ENCODE results near the gene TMEM158.
A peak's percentile ranks its signal among the peaks of the same experiment; 100 is the strongest.

TMEM158 gene

DNA sequence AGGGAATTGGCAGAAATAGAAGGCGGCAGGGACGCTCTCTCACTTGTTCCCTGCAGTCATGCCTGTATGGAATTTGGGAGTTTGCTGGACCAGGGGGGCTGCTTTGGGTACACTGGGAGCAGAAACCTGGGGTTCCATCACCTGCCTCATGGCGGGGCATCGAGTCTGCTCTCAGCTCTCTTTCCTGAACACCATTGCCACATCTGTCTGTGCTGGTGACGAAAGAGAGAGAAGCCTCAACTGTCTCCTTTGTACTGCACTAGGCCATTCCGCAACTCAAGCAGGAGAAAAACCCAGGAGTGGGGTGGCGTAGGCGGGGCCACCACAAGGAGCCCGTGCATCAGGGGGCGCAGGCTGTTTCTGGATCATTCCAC lies 14.0 kb downstream of the TMEM158 start:
- H3K27me3 Mint-ChIP-seq (ENCODE audit: low read depth) = peaks cover 13% of the 10 kb centered on the region
- H3K4me3 Mint-ChIP-seq = no peak overlapping the region
- TF ChIP-seq, protein P1, sequence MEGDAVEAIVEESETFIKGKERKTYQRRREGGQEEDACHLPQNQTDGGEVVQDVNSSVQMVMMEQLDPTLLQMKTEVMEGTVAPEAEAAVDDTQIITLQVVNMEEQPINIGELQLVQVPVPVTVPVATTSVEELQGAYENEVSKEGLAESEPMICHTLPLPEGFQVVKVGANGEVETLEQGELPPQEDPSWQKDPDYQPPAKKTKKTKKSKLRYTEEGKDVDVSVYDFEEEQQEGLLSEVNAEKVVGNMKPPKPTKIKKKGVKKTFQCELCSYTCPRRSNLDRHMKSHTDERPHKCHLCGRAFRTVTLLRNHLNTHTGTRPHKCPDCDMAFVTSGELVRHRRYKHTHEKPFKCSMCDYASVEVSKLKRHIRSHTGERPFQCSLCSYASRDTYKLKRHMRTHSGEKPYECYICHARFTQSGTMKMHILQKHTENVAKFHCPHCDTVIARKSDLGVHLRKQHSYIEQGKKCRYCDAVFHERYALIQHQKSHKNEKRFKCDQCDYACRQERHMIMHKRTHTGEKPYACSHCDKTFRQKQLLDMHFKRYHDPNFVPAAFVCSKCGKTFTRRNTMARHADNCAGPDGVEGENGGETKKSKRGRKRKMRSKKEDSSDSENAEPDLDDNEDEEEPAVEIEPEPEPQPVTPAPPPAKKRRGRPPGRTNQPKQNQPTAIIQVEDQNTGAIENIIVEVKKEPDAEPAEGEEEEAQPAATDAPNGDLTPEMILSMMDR (IDR thresholded peaks at IDR 0.05; ENCODE audit: unreplicated experiment in 3 of 3) = no peak
- peak overlapping the region in 2 of 3 experiments; percentile 4 to 46 for H3K27ac Mint-ChIP-seq
- H3K9me3 Mint-ChIP-seq = no peaks in the 10 kb centered on the region
- peaks cover 32% of the 10 kb centered on the region for H3K4me1 Mint-ChIP-seq
- no peaks in the 10 kb centered on the region for H3K36me3 Mint-ChIP-seq (ENCODE audit: low read depth)

DNA sequence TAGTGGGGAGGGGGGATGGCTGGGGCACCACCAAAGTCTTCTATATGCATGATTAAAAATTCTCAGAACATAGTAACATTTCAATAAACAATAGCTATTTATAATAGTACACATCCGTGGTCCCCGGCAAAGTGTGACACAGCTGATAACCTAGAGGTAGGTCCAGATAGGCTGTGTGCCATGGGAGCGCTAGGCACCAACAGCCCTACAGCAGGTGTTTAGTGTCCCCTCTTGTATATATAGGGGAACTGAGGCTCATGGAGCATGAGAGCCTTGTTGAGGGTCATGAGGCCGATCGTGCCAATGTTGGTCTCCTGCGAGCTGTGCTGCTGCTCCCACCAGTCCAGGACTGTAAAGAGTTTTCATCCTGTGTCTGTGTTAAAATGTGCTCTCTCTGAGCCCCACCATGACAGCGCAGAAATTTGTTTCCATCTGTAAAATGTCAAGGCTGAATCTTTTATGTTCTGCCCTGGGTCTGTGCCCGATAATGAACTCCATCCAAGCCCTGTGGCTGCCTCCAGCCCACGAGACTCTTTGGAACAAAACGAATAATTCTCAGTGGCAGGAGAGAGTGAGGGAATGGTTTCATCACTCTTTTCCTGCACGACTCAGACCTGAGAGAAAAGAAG lies 14.5 kb downstream of the TMEM158 start:
- H3K4me3 Mint-ChIP-seq = no peak overlapping the region
- no peaks in the 10 kb centered on the region for H3K36me3 Mint-ChIP-seq (ENCODE audit: low read depth)
- TF ChIP-seq, protein P1 (IDR thresholded peaks at IDR 0.05; ENCODE audit: unreplicated experiment in 3 of 3) = no peak
- H3K4me1 Mint-ChIP-seq = peaks cover 32% of the 10 kb centered on the region
- peak overlapping the region in 2 of 3 experiments; percentile 46 to 58 for H3K27ac Mint-ChIP-seq
- H3K27me3 Mint-ChIP-seq (ENCODE audit: low read depth) = peaks cover 14% of the 10 kb centered on the region
- no peaks in the 10 kb centered on the region for H3K9me3 Mint-ChIP-seq

DNA sequence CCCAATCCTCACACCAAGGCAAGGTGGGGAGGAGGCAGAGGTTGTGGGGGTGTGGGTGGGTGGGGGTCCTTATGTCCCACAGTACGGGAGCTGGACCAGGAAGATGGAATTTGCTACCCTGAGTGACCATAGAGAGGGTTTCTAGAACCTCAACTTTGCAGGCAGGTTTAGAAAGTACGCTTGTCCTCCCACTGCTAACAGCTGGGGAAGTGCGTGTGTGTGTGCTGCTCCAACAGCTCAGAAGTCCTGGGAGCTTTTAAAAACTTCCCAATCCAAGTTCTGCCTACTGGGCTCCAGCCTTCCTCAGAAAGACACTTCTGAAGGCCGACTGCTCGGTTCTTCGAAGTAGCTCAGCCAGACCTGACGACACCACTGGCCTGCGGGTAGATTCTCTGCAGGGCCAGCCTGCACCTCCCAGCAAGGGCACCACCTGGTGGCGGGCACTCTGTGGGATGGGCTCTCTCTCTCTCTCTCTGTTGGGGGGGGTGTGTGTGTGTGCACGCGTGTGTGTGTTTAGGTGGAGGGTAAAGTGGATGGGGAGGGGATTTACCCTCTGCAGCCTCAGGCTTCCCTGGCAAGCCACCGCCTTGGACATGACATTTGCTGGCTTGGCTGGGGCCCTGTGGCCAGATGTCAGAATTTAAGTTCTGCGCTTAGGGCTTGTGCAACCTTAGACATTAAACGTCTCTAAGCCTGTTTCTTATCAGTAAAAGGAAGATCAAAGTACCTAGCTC lies 15.6 kb downstream of the TMEM158 start:
- peak overlapping the region in 2 of 3 experiments; percentile 58 to 59 for H3K27ac Mint-ChIP-seq
- H3K36me3 Mint-ChIP-seq (ENCODE audit: low read depth) = no peaks in the 10 kb centered on the region
- H3K27me3 Mint-ChIP-seq (ENCODE audit: low read depth) = peaks cover 14% of the 10 kb centered on the region
- H3K4me3 Mint-ChIP-seq = no peak overlapping the region
- H3K9me3 Mint-ChIP-seq = no peaks in the 10 kb centered on the region
- peaks cover 23% of the 10 kb centered on the region for H3K4me1 Mint-ChIP-seq
- TF ChIP-seq, protein P1 (IDR thresholded peaks at IDR 0.05; ENCODE audit: unreplicated experiment in 3 of 3) = peak; percentile 64 to 66 (median 64)

DNA sequence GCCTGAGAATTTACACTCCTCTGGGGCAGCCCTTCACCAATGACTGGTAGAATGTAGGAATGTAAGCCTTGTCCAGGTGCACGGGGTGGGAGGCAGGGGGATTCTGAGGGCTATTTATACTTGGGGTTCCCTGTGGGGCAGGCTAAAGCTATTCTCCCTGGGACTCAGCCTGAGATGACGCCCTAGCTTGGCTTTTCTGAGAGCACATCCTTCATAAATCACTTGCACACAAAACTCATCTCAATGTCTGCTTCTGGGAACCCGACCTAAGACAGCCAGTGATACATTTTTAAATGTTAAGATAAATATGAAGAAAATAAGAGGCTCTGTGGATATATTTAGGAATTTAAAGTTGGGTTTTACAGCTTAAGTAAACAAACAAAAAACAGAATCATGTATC lies 16.6 kb downstream of the TMEM158 start:
- Mint-ChIP-seq H3K36me3 (ENCODE audit: low read depth) (no peaks in the 10 kb centered on the region), H3K27me3 (ENCODE audit: low read depth) (peaks cover 14% of the 10 kb centered on the region), H3K4me3 (no peak overlapping the region), H3K27ac (no peak overlapping the region), H3K9me3 (no peaks in the 10 kb centered on the region), H3K4me1 (peaks cover 23% of the 10 kb centered on the region)
- TF ChIP-seq, protein P1 (IDR thresholded peaks at IDR 0.05; ENCODE audit: unreplicated experiment in 3 of 3) = no peak

DNA sequence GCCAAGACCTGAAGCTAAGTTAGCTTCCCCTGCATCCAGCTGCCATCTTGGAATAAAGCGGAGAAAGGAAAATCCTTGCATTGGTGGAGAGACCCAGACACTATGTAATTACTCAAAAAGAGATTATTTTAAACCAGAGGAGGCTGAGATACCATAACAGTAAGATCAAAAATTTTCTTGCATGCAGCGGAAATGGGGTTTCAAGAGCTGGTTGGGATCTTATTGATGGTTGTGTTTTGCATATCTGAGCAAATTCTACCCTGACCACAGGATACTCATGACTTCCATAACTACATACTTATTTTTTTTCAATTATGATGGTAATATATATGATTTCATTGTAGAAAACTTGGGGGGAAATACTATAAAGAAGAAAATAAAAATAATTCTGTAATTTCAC lies 17.5 kb downstream of the TMEM158 start:
- H3K4me3 Mint-ChIP-seq = no peak overlapping the region
- TF ChIP-seq, protein P1 (IDR thresholded peaks at IDR 0.05; ENCODE audit: unreplicated experiment in 3 of 3) = no peak
- no peaks in the 10 kb centered on the region for H3K9me3 Mint-ChIP-seq
- H3K27me3 Mint-ChIP-seq (ENCODE audit: low read depth) = peaks cover 14% of the 10 kb centered on the region
- H3K27ac Mint-ChIP-seq = no peak overlapping the region
- peaks cover 30% of the 10 kb centered on the region for H3K4me1 Mint-ChIP-seq
- H3K36me3 Mint-ChIP-seq (ENCODE audit: low read depth) = no peaks in the 10 kb centered on the region

Measured in nephron (organoid).